Upper lobe of left lung (tissue), 4 donors: ENCODE data around the gene HCLS1.

Experiments
- CTCF ChIP-seq, 6 experiments: fragments of 450-650 bp in 4 of 6; fragments of 200-600 bp in 2 of 6; sonication (generic) in 2 of 6; IDR thresholded peaks; one replicate each; pipeline ENCODE4 v1.5.1; 2016 to 2019; ENCODE audit warnings: antibody characterized with exemption in 6 of 6
- EP300 ChIP-seq, 4 donors: sonication (generic); formaldehyde crosslinking; IDR thresholded peaks; one replicate each; pipeline ENCODE4 v1.5.1; 2017; ENCODE audit warnings: antibody characterized with exemption in 4 of 4, control low read depth in 2 of 4
- POLR2AphosphoS5 ChIP-seq, 2 donors: sonication (generic); formaldehyde crosslinking; IDR thresholded peaks; one replicate each; pipeline ENCODE4 v1.5.1; 2017; ENCODE audit warnings: antibody characterized with exemption in 2 of 2

GRCh38 chr3:121604759-121605158 is 55.9 kb downstream of the HCLS1 start:
- no peak for TF ChIP-seq POLR2AphosphoS5 (IDR thresholded peaks at IDR 0.05)
- TF ChIP-seq CTCF (IDR thresholded peaks at IDR 0.05): no peak
- no peak for TF ChIP-seq EP300 (IDR thresholded peaks at IDR 0.05)
